ENCODE data around the gene PPARD.
A peak's percentile ranks its signal among the peaks of the same experiment; 100 is the strongest.

DNA sequence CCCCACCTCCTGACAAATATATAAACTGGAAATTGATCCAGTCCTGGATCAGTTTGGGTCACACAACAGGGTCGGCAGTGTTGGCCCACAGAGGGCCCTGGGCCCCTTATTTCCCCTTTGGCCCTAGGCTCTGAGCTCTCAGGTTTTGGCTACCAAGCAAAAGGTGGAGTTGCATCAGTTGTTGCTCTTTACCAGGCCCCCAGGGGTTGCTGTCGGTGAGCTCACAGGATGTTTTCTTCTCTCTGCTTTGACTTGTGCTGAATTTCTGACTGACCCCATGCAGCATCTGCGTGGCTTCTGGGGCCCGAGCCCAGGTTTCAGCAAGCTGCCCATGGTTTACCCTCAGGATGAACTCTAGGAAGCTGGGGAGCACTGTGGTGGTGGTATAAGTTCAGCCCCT is 44.6 kb downstream of the PPARD start:
- TF ChIP-seq POLR2AphosphoS5 (IDR thresholded peaks at IDR 0.05; ENCODE audit: low read depth, low read length) (no peak), SIN3A (IDR thresholded peaks at IDR 0.05; ENCODE audit: borderline replicate concordance, insufficient read depth, low read length) (no peak), TAF1 (IDR thresholded peaks at IDR 0.05; ENCODE audit: borderline replicate concordance, insufficient read depth, low read length) (no peak), FOXP2 (optimal IDR thresholded peaks at IDR 0.05; ENCODE audit: borderline replicate concordance, extremely low read depth, extremely low read length, insufficient read depth) (peak; percentile 52)
- TF ChIP-seq, protein P1, sequence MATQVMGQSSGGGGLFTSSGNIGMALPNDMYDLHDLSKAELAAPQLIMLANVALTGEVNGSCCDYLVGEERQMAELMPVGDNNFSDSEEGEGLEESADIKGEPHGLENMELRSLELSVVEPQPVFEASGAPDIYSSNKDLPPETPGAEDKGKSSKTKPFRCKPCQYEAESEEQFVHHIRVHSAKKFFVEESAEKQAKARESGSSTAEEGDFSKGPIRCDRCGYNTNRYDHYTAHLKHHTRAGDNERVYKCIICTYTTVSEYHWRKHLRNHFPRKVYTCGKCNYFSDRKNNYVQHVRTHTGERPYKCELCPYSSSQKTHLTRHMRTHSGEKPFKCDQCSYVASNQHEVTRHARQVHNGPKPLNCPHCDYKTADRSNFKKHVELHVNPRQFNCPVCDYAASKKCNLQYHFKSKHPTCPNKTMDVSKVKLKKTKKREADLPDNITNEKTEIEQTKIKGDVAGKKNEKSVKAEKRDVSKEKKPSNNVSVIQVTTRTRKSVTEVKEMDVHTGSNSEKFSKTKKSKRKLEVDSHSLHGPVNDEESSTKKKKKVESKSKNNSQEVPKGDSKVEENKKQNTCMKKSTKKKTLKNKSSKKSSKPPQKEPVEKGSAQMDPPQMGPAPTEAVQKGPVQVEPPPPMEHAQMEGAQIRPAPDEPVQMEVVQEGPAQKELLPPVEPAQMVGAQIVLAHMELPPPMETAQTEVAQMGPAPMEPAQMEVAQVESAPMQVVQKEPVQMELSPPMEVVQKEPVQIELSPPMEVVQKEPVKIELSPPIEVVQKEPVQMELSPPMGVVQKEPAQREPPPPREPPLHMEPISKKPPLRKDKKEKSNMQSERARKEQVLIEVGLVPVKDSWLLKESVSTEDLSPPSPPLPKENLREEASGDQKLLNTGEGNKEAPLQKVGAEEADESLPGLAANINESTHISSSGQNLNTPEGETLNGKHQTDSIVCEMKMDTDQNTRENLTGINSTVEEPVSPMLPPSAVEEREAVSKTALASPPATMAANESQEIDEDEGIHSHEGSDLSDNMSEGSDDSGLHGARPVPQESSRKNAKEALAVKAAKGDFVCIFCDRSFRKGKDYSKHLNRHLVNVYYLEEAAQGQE (IDR thresholded peaks at IDR 0.05; ENCODE audit: insufficient read depth in 1 of 2, low read depth in 2 of 2, low read length in 2 of 2) = no peak

Measured in PFSK-1 (cell line).